ENCODE measurements around the gene COL4A5. TPM values are rescaled to one million over a fixed set of nuclear protein-coding genes. Genes with fewer than 3 reads are reported as not detected.
A peak's percentile ranks its signal among the peaks of the same experiment; 100 is the strongest.

The COL4A5 gene
- total RNA-seq, 1 experiment from 2014 or later: 29.4 TPM

GRCh38 chrX:108699368-108699767 lies 259.7 kb downstream of the COL4A5 start:
- H2AFZ ChIP-seq (ENCODE audit: low read depth, low read length, poor library complexity, severe bottlenecking): no peak overlapping the region
- H3K9me2 ChIP-seq (ENCODE audit: insufficient read depth): no peaks in the 10 kb centered on the region
- H3K4me3 ChIP-seq (replicated peaks in 1 of 2; ENCODE audit: low read depth in 1 of 2, low read length in 2 of 2): no peak overlapping the region
- RAD21 ChIA-PET (ENCODE audit: low non-redundant PET in 1 of 2, low total read pairs in 2 of 2, uncharacterized antibody in 2 of 2, unreplicated experiment in 2 of 2): interaction anchor here (1.0 kb wide), 2 partner anchors 684 to 686 kb away, joined by 3 to 6 read pairs; no protein-coding TSS in a partner anchor
- no peak overlapping the region for H3K9ac ChIP-seq (ENCODE audit: low read length)
- H3K27ac ChIP-seq (ENCODE audit: low read depth, low read length): no peak overlapping the region
- CTCF ChIA-PET: interaction anchor here (0.8 to 4.1 kb wide), 12 partner anchors 11 to 1192 kb away, joined by 3 to 49 read pairs (median 4); no protein-coding TSS in a partner anchor
- no peaks in the 10 kb centered on the region for H3K9me3 ChIP-seq (ENCODE audit: control insufficient read depth in 1 of 2, insufficient read depth in 1 of 2, low read depth in 1 of 2, low read length in 2 of 2)
- no peak for TF ChIP-seq SRF (IDR thresholded peaks at IDR 0.05; ENCODE audit: low read depth)
- no peak for TF ChIP-seq FOSL1 (IDR thresholded peaks at IDR 0.05; ENCODE audit: low read depth)
- no peak for TF ChIP-seq MAX (IDR thresholded peaks at IDR 0.05)
- no peak for TF ChIP-seq EZH2 (IDR thresholded peaks at IDR 0.05)
- peak; percentile 54 for TF ChIP-seq RAD21 (IDR thresholded peaks at IDR 0.05; ENCODE audit: low read depth)
- TF ChIP-seq CTCF (IDR thresholded peaks at IDR 0.05 in 2 of 3, conservative IDR thresholded peaks at IDR 0.05 in 1 of 3; ENCODE audit: borderline replicate concordance in 1 of 3, insufficient read depth in 1 of 3, low read depth in 2 of 3, low read length in 2 of 3): peak in 2 of 3 experiments; percentile 27 to 51; a peak in 3 of 6 replicates
- H3K27me3 ChIP-seq (ENCODE audit: insufficient read depth, low read length): no peaks in the 10 kb centered on the region
- no peaks in the 10 kb centered on the region for H3K4me1 ChIP-seq (ENCODE audit: control insufficient read depth in 1 of 2, insufficient read depth in 2 of 2, low read length in 2 of 2)
- peak; percentile 59; the same call in 1 of the 2 replicates for ATAC-seq
- no peaks in the 10 kb centered on the region for H3K36me3 ChIP-seq (ENCODE audit: control insufficient read depth in 1 of 2, insufficient read depth in 2 of 2, low read length in 2 of 2)
- intact Hi-C loops (cut with micrococcal nuclease): loop anchor here (1.0 kb wide), 1 partner anchor 685 kb away; no protein-coding TSS in a partner anchor
- POLR2A ChIA-PET: no interaction called here
- no TSS peak for BruUV-seq (replicated peaks)
- no peak overlapping the region for H3K4me2 ChIP-seq (ENCODE audit: low read length)
- peak; percentile 16 for DNase-seq (ENCODE audit: low read depth, low spot score)
- no peaks in the 10 kb centered on the region for H4K20me1 ChIP-seq (ENCODE audit: insufficient read depth)
- H3K79me2 ChIP-seq (ENCODE audit: insufficient read depth, low read length): no peaks in the 10 kb centered on the region

- Histone ChIP-seq H3K27ac (ENCODE audit: low read depth, low read length) (no peak overlapping the region), H2AFZ (ENCODE audit: low read depth, low read length, poor library complexity, severe bottlenecking) (no peak overlapping the region), H3K4me2 (ENCODE audit: low read length) (no peak overlapping the region), H3K27me3 (ENCODE audit: insufficient read depth, low read length) (no peaks in the 10 kb centered on the region), H3K9me3 (ENCODE audit: control insufficient read depth in 1 of 2, insufficient read depth in 1 of 2, low read depth in 1 of 2, low read length in 2 of 2) (no peaks in the 10 kb centered on the region), H3K79me2 (ENCODE audit: insufficient read depth, low read length) (no peaks in the 10 kb centered on the region), H3K4me1 (ENCODE audit: control insufficient read depth in 1 of 2, insufficient read depth in 2 of 2, low read length in 2 of 2) (no peaks in the 10 kb centered on the region), H3K4me3 (replicated peaks in 1 of 2; ENCODE audit: low read depth in 1 of 2, low read length in 2 of 2) (no peak overlapping the region), H3K9me2 (ENCODE audit: insufficient read depth) (no peaks in the 10 kb centered on the region), H3K36me3 (ENCODE audit: control insufficient read depth in 1 of 2, insufficient read depth in 2 of 2, low read length in 2 of 2) (no peaks in the 10 kb centered on the region), H4K20me1 (ENCODE audit: insufficient read depth) (no peaks in the 10 kb centered on the region), H3K9ac (ENCODE audit: low read length) (no peak overlapping the region)
- RAD21 ChIA-PET (ENCODE audit: low non-redundant PET in 1 of 2, low total read pairs in 2 of 2, uncharacterized antibody in 2 of 2, unreplicated experiment in 2 of 2): no interaction called here
- CTCF ChIA-PET: interaction anchor here (4.1 kb wide), 1 partner anchor 683 kb away, joined by 49 read pairs; no protein-coding TSS in a partner anchor
- POLR2A ChIA-PET: no interaction called here
- intact Hi-C loops (cut with micrococcal nuclease): loop anchor here (10.0 kb wide), 1 partner anchor 773 kb away; no protein-coding TSS in a partner anchor
- no peak for DNase-seq (ENCODE audit: low read depth, low spot score)
- BruUV-seq (replicated peaks): no TSS peak
- no peak for TF ChIP-seq MAX (IDR thresholded peaks at IDR 0.05)
- no peak for ATAC-seq
Observed at GRCh38 chrX:108701633-108702032, 262.0 kb downstream of the COL4A5 start.
